GM12878 (cell line): ENCODE measurements around the gene RIN1. TPM values are rescaled to one million over a fixed set of nuclear protein-coding genes. Genes with fewer than 3 reads are reported as not detected.

Source experiments
- ATAC-seq: fragments of 200-7000 bp; cut with Tn5 transposase; 3 replicates; pipeline ENCODE4 v1.9.1; 2020; ENCODE audit warnings: mild to moderate bottlenecking, moderate library complexity
- BruUV-seq: library from RNA; stranded (reverse); fragments of 400-500 nt; replicated peaks from 2 replicates; lab custom pipeline; 2021; lab: Mats Ljungman, UMichigan
- CTCF ChIA-PET: fragments of 300-600 bp; sonication (Branson Sonifier 250); formaldehyde crosslinking; extraction: SDS; loops from one replicate; lab custom pipeline; 2021; ENCODE audit warnings: inconsistent platforms; lab: Yijun Ruan, JAX
- POLR2A ChIA-PET: fragments of 350-600 bp; formaldehyde crosslinking; extraction: SDS; loops from one replicate; lab custom pipeline; 2021; ENCODE audit warnings: inconsistent platforms; lab: Charles Lee
- RAD21 ChIA-PET: fragments of 300-600 bp; sonication (Branson Sonifier 250); formaldehyde crosslinking; loops from one replicate; lab custom pipeline; 2023; ENCODE audit warnings: antibody characterized with exemption; ENCODE audit not compliant: unreplicated experiment; lab: Charles Lee
- SMC1A ChIA-PET: fragments of 300-600 bp; sonication (Branson Sonifier 250); formaldehyde crosslinking; loops from one replicate; lab custom pipeline; 2023; ENCODE audit not compliant: unreplicated experiment, uncharacterized antibody; lab: Charles Lee
- DNase-seq: peaks from one replicate; pipeline ENCODE4 v3.0.0-alpha.2; 2011; ENCODE audit warnings: low read depth, low spot score
- FAIRE-seq: peaks from 3 replicates; lab custom pipeline; 2011; peaks lifted over from hg19 to GRCh38; lab: Jason Lieb, UNC
- H2AFZ ChIP-seq: 2 replicates; pipeline ENCODE4 v1.6.0; 2011; ENCODE audit warnings: low read depth, low read length, control low read depth; ENCODE audit not compliant: control insufficient read depth
- H3K27ac ChIP-seq: 2 replicates; pipeline ENCODE4 v1.5.1; 2011; ENCODE audit warnings: control low read depth; ENCODE audit not compliant: control insufficient read depth, insufficient read depth
- H3K27me3 ChIP-seq, 2 experiments: replicated peaks in 1 of 2; 2 replicates each; pipeline versions ENCODE4 v1.6.0 to v1.6.1; 2011; ENCODE audit warnings: low read length in 1 of 2; ENCODE audit not compliant: control insufficient read depth in 2 of 2, insufficient read depth in 2 of 2
- H3K36me3 ChIP-seq, 2 experiments: 2 replicates each; pipeline ENCODE4 v1.5.1; 2011; ENCODE audit warnings: low read length in 1 of 2; ENCODE audit not compliant: control insufficient read depth in 2 of 2, insufficient read depth in 2 of 2
- H3K4me1 ChIP-seq: 2 replicates; pipeline ENCODE4 v1.6.1; 2011; ENCODE audit warnings: mild to moderate bottlenecking, low read length, moderate library complexity, mixed read lengths; ENCODE audit not compliant: control insufficient read depth, insufficient read depth
- H3K4me2 ChIP-seq: 2 replicates; pipeline ENCODE4 v1.6.0; 2011; ENCODE audit warnings: control low read depth; ENCODE audit not compliant: control insufficient read depth, insufficient read depth
- H3K4me3 ChIP-seq: fragments of 200-600 bp; sonication (generic); 2 replicates; pipeline ENCODE4 v1.5.1; 2016
- H3K79me2 ChIP-seq: 2 replicates; pipeline ENCODE4 v1.6.0; 2011; ENCODE audit warnings: low read length; ENCODE audit not compliant: control insufficient read depth, insufficient read depth
- H3K9ac ChIP-seq: 2 replicates; pipeline ENCODE4 v1.8.0; 2011; ENCODE audit warnings: low read length, control low read depth, mixed read lengths; ENCODE audit not compliant: control insufficient read depth, insufficient read depth
- H3K9me3 ChIP-seq: replicated peaks from 3 replicates; pipeline ENCODE4 v1.5.1; 2011; ENCODE audit warnings: mild to moderate bottlenecking, low read length; ENCODE audit not compliant: control insufficient read depth, insufficient read depth
- H4K20me1 ChIP-seq: 2 replicates; pipeline ENCODE4 v1.6.0; 2011; ENCODE audit not compliant: control insufficient read depth, insufficient read depth
- BHLHE40 ChIP-seq, 2 experiments: fragments of 450-650 bp in 1 of 2; IDR thresholded peaks; 2 replicates each; pipeline ENCODE4 v1.6.1; 2011 to 2017; ENCODE audit warnings: low read depth in 2 of 2, borderline replicate concordance in 1 of 2, improper control_type of control experiment in 1 of 2, low read length in 1 of 2, mild to moderate bottlenecking in 1 of 2
- CBX5 ChIP-seq: sonication (generic); IDR thresholded peaks from 2 replicates; pipeline ENCODE4 v1.6.1; 2016; ENCODE audit warnings: low read depth, moderate library complexity, mild to moderate bottlenecking, inconsistent platforms
- ESRRA ChIP-seq: IDR thresholded peaks from 2 replicates; pipeline ENCODE4 v1.6.1; 2012; ENCODE audit warnings: mild to moderate bottlenecking, low read length, improper control_type of control experiment
- HCFC1 ChIP-seq: fragments of 150-350 bp; IDR thresholded peaks from 2 replicates; pipeline ENCODE4 v1.6.1; 2014; ENCODE audit warnings: low read length
- KLF5 ChIP-seq: fragments of 450-650 bp; IDR thresholded peaks from 2 replicates; pipeline ENCODE4 v1.6.1; 2014; ENCODE audit warnings: mild to moderate bottlenecking; ENCODE audit not compliant: partially characterized antibody
- MEF2A ChIP-seq: IDR thresholded peaks from 2 replicates; pipeline ENCODE4 v1.6.1; 2011; ENCODE audit warnings: low read depth, mild to moderate bottlenecking, low read length, moderate library complexity; ENCODE audit not compliant: insufficient read depth
- PAX8 ChIP-seq: fragments of 450-650 bp; IDR thresholded peaks from 2 replicates; pipeline ENCODE4 v1.6.1; 2017; ENCODE audit warnings: mild to moderate bottlenecking, moderate library complexity
- SMC3 ChIP-seq: IDR thresholded peaks from 2 replicates; pipeline ENCODE4 v1.6.1; 2011; ENCODE audit warnings: low read length, improper control_type of control experiment, borderline replicate concordance
- ZNF622 ChIP-seq: fragments of 450-650 bp; IDR thresholded peaks from 2 replicates; pipeline ENCODE4 v1.6.1; 2017; ENCODE audit warnings: mild to moderate bottlenecking, inconsistent platforms
- WGBS: methylation state at CpG from one replicate; pipeline ENCODE4 v1.1.6; 2016; ENCODE audit warnings: low lambda C conversion rate; ENCODE audit not compliant: insufficient replicate concordance, insufficient coverage; ENCODE audit errors: missing lambda C conversion rate; 5-methylcytosine and 5-hydroxymethylcytosine counted together
- in situ Hi-C: fragments of 300-500 bp; cut with MboI; formaldehyde crosslinking; loops from 9 replicates; pipeline ENCODE4 v1.14.3; 2018; ENCODE audit warnings: mixed read lengths
- intact Hi-C: fragments of 100-400 bp; cut with micrococcal nuclease; formaldehyde crosslinking; loops from one replicate; pipeline ENCODE4 v1.14.2; 2022; ENCODE audit not compliant: unreplicated experiment
- polyA plus RNA-seq, 11 experiments: library from polyadenylated mRNA; depleted of rRNA in 4 of 11; unstranded in 6 of 11; stranded (reverse) in 5 of 11; fragments of >200 nt; fragmentation: Nextera tagmentation in 4 of 11; fragmentation: Illumina TruSeq in 1 of 11; extraction: Ambion mirVana in 4 of 11; extraction: Trizol in 1 of 11; gene quantifications; 1 replicate in 1 of 11; 2 replicates in 10 of 11; pipeline versions ENCODE4 v1.2.1 to v1.2.3, GENCODE V29; 2011 to 2016; ENCODE audit warnings: inconsistent platforms in 2 of 11, missing spikeins in 2 of 11, low read depth in 1 of 11
- total RNA-seq, 4 experiments: library from RNA; depleted of rRNA in 3 of 4; stranded (reverse); fragments of >200 nt in 3 of 4; fragmentation: Illumina TruSeq in 1 of 4; extraction: Trizol in 1 of 4; gene quantifications; 2 replicates each; pipeline versions ENCODE4 v1.2.1 to v1.2.3, GENCODE V29; 2013 to 2021
- TF ChIP-seq, protein P1 (sequence below): fragments of 450-650 bp; IDR thresholded peaks from 2 replicates; pipeline ENCODE4 v1.6.1; 2016; ENCODE audit warnings: mild to moderate bottlenecking
- TF ChIP-seq, protein P2 (sequence below): fragments of 450-650 bp; IDR thresholded peaks from 2 replicates; pipeline ENCODE4 v1.6.1; 2017; ENCODE audit warnings: mild to moderate bottlenecking

RIN1 gene
- total and polyA plus RNA-seq, 10 of the 15 experiments (the other 5 are each of a cell fraction or from before 2014, with no cell fraction given) = 0.04 to 0.69 (median 0.22) TPM; not detected in 1

DNA sequence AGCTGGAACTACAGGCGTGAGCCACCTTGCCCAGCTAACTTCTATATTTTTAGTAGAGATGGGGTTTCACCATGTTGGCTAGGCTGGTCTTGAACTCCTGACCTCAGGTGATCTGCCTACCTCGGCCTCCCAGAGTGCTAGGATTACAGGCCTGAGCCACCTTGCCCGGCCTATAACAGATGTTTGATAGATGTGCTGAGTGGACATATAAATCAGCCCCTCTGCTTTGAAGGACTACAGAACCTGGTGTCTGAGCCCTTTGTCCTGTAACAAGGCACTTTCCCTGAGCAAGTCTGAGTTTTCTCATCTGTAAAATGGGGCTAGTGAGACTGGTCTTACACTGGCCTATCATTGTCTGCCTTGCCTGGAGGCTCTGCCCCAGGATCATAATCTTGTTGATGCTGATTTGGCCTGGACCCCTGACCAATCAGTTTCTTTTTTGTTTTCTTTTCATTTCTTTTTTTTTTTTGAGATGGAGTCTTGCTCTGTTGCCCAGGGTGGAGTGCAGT, 7.0 kb downstream of the RIN1 start:
- ATAC-seq (no peak), DNase-seq (no peak), FAIRE-seq (no peak)
- ChIA-PET SMC1A (interaction anchor here (0.8 to 3.9 kb wide), 5 partner anchors 8 to 57 kb away, joined by 3 to 33 read pairs (median 4); no protein-coding TSS in a partner anchor), CTCF (interaction anchor here (0.6 to 5.7 kb wide), 7 partner anchors 18 to 326 kb away, joined by 3 to 96 read pairs (median 3); partner anchors contain the start of gene BANF1)
- H2AFZ ChIP-seq = no peak overlapping the region
- H3K36me3 ChIP-seq = no peaks in the 10 kb centered on the region
- in situ Hi-C loops = no loop called here
- H3K9me3 ChIP-seq = no peaks in the 10 kb centered on the region
- no peaks in the 10 kb centered on the region for H3K27me3 ChIP-seq
- peaks cover 10% of the 10 kb centered on the region; the same call in 1 of the 2 replicates for H3K4me1 ChIP-seq
- no peak overlapping the region for H3K9ac ChIP-seq
- WGBS = 46% methylated on average over 3 of the region's 3 CpGs
- H3K4me2 ChIP-seq = no peak overlapping the region
- H3K27ac ChIP-seq = no peak overlapping the region
- no peaks in the 10 kb centered on the region for H4K20me1 ChIP-seq
- BruUV-seq = no TSS peak
- no peak overlapping the region for H3K4me3 ChIP-seq
- no peak for TF ChIP-seq ESRRA
- no peak for TF ChIP-seq ZNF622
- TF ChIP-seq HCFC1 = no peak
- TF ChIP-seq, all 136 proteins: peak for 0
- RAD21 ChIA-PET = interaction anchor here (0.9 to 3.0 kb wide), 3 partner anchors 17 to 57 kb away, joined by 4 to 26 read pairs (median 19); no protein-coding TSS in a partner anchor
- intact Hi-C loops = loop anchor here (2.0 kb wide), 1 partner anchor 106 kb away; no protein-coding TSS in a partner anchor
- POLR2A ChIA-PET = no interaction called here
- no peaks in the 10 kb centered on the region for H3K79me2 ChIP-seq

DNA sequence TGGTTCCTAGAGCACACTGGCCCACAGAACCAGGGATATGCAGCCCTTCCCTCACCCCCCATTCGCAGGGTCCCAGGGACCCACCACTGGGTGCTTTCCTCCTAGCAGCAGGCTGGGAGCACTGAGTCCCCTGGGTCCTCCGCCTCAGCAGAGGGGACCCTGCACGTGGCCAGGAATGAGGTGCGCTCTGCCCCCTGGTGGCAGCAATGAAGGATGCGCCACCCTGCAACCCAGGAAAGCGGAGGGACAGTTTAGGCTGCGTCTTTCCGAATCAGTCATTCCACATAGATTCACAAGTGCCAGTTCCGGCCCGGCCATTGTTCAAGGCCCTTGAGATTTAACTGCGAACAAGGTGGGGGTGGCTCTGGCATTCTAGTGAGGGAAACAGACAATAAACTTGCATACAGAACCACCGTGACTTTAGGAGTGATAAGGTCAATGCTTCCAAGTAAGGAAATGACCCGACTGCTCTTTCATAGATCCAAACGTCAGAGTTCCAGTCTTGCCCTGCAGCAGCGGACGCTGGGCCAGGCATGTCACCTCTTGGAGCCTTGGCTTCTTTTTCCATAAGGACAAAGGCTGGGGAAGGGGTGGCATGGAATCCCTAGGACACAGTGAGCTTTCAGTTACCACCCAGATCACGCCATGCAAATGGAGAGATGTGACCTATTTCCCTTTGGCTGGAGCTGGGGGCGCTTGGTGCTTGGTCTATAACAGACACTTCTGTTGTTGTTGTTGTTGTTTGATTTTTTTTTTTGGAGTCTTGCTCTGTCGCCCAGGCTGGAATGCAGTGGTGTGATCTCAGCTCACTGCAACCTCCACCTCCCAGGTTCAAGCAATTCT, 7.7 kb downstream of the RIN1 start:
- ChIA-PET CTCF (interaction anchor here (0.6 to 5.7 kb wide), 6 partner anchors 18 to 326 kb away, joined by 3 to 96 read pairs (median 6); partner anchors contain the start of gene BANF1), POLR2A (interaction anchor here (0.7 kb wide), 1 partner anchor 16 kb away, joined by 4 read pairs; no protein-coding TSS in a partner anchor), SMC1A (interaction anchor here (0.8 to 3.9 kb wide), 5 partner anchors 9 to 58 kb away, joined by 3 to 33 read pairs (median 4); no protein-coding TSS in a partner anchor), RAD21 (interaction anchor here (0.9 to 1.2 kb wide), 2 partner anchors 16 to 57 kb away, joined by 4 to 26 read pairs; no protein-coding TSS in a partner anchor)
- BruUV-seq = no TSS peak
- FAIRE-seq (peak; percentile 91), DNase-seq (no peak), ATAC-seq (peak; percentile 97)
- H3K27ac ChIP-seq = no peak overlapping the region
- H3K36me3 ChIP-seq = no peaks in the 10 kb centered on the region
- H3K4me2 ChIP-seq = peak overlapping the region; percentile 78
- no peaks in the 10 kb centered on the region for H3K79me2 ChIP-seq
- H3K4me3 ChIP-seq = no peak overlapping the region
- 8% methylated on average over 19 of the region's 19 CpGs for WGBS
- H3K27me3 ChIP-seq = no peaks in the 10 kb centered on the region; a peak in 1 of 4 replicates
- in situ Hi-C loops = no loop called here
- H3K4me1 ChIP-seq = peaks cover 10% of the 10 kb centered on the region; the same call in 1 of the 2 replicates
- 0 out of 2 replicates have a peak overlapping the region, but pooled peaks have one; percentile 31 for H3K9ac ChIP-seq
- no peaks in the 10 kb centered on the region for H3K9me3 ChIP-seq
- H4K20me1 ChIP-seq = no peaks in the 10 kb centered on the region
- H2AFZ ChIP-seq = peak overlapping the region; percentile 95
- intact Hi-C loops = loop anchor here (1.0 to 2.0 kb wide), 2 partner anchors 16 to 106 kb away; no protein-coding TSS in a partner anchor
- TF ChIP-seq SMC3 = peak; percentile 98
- TF ChIP-seq PAX8 = no peak
- TF ChIP-seq CBX5 = no peak
- TF ChIP-seq, protein P1, sequence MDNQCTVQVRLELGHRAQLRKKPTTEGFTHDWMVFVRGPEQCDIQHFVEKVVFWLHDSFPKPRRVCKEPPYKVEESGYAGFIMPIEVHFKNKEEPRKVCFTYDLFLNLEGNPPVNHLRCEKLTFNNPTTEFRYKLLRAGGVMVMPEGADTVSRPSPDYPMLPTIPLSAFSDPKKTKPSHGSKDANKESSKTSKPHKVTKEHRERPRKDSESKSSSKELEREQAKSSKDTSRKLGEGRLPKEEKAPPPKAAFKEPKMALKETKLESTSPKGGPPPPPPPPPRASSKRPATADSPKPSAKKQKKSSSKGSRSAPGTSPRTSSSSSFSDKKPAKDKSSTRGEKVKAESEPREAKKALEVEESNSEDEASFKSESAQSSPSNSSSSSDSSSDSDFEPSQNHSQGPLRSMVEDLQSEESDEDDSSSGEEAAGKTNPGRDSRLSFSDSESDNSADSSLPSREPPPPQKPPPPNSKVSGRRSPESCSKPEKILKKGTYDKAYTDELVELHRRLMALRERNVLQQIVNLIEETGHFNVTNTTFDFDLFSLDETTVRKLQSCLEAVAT = 0 out of 2 replicates have a peak, but pooled peaks have one; percentile 23
- peak; percentile 88 to 93 for TF ChIP-seq BHLHE40 (IDR thresholded peaks at IDR 0.05; ENCODE audit: borderline replicate concordance in 1 of 2, low read depth in 2 of 2, low read length in 1 of 2)
- no peak for TF ChIP-seq KLF5
- TF ChIP-seq, protein P2, sequence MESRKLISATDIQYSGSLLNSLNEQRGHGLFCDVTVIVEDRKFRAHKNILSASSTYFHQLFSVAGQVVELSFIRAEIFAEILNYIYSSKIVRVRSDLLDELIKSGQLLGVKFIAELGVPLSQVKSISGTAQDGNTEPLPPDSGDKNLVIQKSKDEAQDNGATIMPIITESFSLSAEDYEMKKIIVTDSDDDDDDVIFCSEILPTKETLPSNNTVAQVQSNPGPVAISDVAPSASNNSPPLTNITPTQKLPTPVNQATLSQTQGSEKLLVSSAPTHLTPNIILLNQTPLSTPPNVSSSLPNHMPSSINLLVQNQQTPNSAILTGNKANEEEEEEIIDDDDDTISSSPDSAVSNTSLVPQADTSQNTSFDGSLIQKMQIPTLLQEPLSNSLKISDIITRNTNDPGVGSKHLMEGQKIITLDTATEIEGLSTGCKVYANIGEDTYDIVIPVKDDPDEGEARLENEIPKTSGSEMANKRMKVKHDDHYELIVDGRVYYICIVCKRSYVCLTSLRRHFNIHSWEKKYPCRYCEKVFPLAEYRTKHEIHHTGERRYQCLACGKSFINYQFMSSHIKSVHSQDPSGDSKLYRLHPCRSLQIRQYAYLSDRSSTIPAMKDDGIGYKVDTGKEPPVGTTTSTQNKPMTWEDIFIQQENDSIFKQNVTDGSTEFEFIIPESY = no peak
- TF ChIP-seq MEF2A = no peak
